ENCODE measurements around the gene INKA2. TPM values are rescaled to one million over a fixed set of nuclear protein-coding genes. Genes with fewer than 3 reads are reported as not detected.

The INKA2 gene
- total and polyA plus RNA-seq, 3 donors from 2014 or later: 6.7 to 8.5 (median 8.3) TPM

DNA sequence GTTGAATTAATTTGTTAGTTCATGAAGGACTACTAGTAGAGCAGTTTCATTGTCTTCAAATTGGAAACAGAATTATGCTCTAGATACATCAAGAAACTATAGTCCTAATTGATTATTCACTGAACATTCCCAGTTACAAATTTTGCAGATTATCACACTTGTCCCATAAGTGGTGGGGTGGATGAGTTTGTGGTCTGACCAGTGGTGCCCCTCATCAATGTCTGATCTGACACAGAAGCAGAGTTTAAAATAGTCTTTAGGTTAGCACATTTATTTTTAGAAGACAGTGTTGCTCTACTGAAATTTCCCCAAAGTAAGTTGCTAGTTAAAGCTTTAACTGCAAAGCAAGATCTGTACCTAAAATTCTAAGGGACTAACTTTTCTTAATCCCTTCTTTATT, 42.9 kb downstream of the INKA2 start:
- intact Hi-C loops (cut with DNase I; ENCODE audit: low total_unique reads): no loop called here
- Histone ChIP-seq H3K27ac (no peak overlapping the region), H3K36me3 (ENCODE audit: low read depth, missing control alignments) (no peaks in the 10 kb centered on the region)

DNA sequence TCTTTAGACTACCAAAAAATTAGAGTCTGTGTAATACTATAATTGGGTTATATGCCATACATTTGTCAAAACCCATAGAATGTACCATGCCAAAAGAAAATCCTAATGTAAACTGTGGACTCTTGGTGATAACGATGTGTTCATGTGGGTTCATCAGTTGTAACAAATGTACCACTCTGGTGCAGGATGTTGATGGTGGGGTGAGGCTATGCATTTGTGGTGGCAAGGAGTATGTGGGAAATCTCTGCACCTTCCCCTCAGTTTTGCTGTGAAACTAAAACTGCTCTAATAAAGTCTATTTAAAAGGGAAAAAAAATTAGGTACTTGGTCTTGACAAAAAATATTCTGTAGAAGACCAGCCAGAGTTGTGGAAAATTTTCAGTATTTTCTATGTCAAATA, 43.4 kb downstream of the INKA2 start:
- Histone ChIP-seq H3K4me3 (no peak overlapping the region), H3K4me1 (no peaks in the 10 kb centered on the region), H3K36me3 (ENCODE audit: low read depth, missing control alignments) (no peaks in the 10 kb centered on the region), H3K9me3 (no peaks in the 10 kb centered on the region), H3K27me3 (no peaks in the 10 kb centered on the region), H3K27ac (no peak overlapping the region)
- intact Hi-C loops (cut with DNase I; ENCODE audit: low total_unique reads): no loop called here
- TF ChIP-seq, protein P1, sequence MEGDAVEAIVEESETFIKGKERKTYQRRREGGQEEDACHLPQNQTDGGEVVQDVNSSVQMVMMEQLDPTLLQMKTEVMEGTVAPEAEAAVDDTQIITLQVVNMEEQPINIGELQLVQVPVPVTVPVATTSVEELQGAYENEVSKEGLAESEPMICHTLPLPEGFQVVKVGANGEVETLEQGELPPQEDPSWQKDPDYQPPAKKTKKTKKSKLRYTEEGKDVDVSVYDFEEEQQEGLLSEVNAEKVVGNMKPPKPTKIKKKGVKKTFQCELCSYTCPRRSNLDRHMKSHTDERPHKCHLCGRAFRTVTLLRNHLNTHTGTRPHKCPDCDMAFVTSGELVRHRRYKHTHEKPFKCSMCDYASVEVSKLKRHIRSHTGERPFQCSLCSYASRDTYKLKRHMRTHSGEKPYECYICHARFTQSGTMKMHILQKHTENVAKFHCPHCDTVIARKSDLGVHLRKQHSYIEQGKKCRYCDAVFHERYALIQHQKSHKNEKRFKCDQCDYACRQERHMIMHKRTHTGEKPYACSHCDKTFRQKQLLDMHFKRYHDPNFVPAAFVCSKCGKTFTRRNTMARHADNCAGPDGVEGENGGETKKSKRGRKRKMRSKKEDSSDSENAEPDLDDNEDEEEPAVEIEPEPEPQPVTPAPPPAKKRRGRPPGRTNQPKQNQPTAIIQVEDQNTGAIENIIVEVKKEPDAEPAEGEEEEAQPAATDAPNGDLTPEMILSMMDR (IDR thresholded peaks at IDR 0.05): no peak
- no peak for TF ChIP-seq POLR2A (IDR thresholded peaks at IDR 0.05)
- 91 to 94% methylated on average over 1 of the region's 1 CpG for WGBS, 2 donors
- no peak for DNase-seq

More for the DNA sequence above, 42.9 kb downstream of the INKA2 start:
- H3K4me1 ChIP-seq: no peaks in the 10 kb centered on the region
- no peak for DNase-seq
- no peaks in the 10 kb centered on the region for H3K27me3 ChIP-seq
- H3K9me3 ChIP-seq: no peaks in the 10 kb centered on the region
- no peak overlapping the region for H3K4me3 ChIP-seq
- TF ChIP-seq, protein P1 (IDR thresholded peaks at IDR 0.05): no peak
- TF ChIP-seq POLR2A (IDR thresholded peaks at IDR 0.05): no peak

DNA sequence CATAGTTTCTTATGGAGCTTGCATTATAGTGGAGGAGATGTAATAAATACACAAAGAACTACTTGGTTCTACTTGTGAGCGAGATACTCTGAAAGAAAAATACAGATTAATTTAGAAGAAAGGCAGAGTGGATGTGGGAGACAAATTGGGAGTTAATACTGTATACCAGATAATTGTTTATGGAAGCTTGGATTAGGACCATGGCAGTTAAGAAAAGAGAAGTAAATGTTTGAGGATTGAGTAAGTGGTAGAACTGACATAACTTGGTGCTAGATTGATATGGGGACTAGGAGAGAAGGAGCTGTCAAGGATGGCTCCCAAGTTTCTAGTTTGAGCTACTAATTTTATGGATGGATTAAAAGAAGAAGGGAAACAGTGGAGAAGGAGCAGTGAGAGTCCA, 47.3 kb downstream of the INKA2 start:
- no peaks in the 10 kb centered on the region for H3K27me3 ChIP-seq
- no peak for DNase-seq
- H3K4me3 ChIP-seq: no peak overlapping the region
- 93 to 100% methylated on average over 1 of the region's 1 CpG for WGBS, 2 donors
- no peaks in the 10 kb centered on the region for H3K4me1 ChIP-seq
- no peaks in the 10 kb centered on the region for H3K9me3 ChIP-seq
- H3K27ac ChIP-seq: no peak overlapping the region
- TF ChIP-seq POLR2A (IDR thresholded peaks at IDR 0.05): no peak
- TF ChIP-seq, protein P1 (IDR thresholded peaks at IDR 0.05): no peak
- intact Hi-C loops (cut with DNase I; ENCODE audit: low total_unique reads): no loop called here
- no peaks in the 10 kb centered on the region for H3K36me3 ChIP-seq (ENCODE audit: low read depth, missing control alignments)

DNA sequence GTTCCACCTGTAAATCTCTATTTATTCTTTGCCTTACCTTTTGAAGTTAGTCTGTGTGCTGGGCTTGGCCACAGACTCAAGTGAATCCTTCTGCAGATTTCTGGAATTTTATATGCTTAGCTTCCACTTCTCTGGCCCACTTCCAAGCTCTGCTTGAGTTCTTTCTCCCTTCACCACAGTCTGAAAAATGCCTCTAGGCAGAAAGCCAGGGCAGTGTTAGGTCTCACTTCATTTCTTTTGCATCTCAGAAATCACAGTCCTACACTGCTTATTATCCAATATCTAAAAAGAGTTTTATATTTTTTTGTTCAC, 48.9 kb downstream of the INKA2 start:
- TF ChIP-seq, protein P1 (IDR thresholded peaks at IDR 0.05): no peak
- TF ChIP-seq POLR2A (IDR thresholded peaks at IDR 0.05): no peak
- no peaks in the 10 kb centered on the region for H3K4me1 ChIP-seq
- peak; percentile 73 for DNase-seq
- H3K4me3 ChIP-seq: no peak overlapping the region
- intact Hi-C loops (cut with DNase I; ENCODE audit: low total_unique reads): no loop called here
- no peaks in the 10 kb centered on the region for H3K27me3 ChIP-seq
- peak overlapping the region in 1 of 2 donors; percentile 39 for H3K27ac ChIP-seq
- H3K36me3 ChIP-seq (ENCODE audit: low read depth, missing control alignments): no peaks in the 10 kb centered on the region
- H3K9me3 ChIP-seq: no peaks in the 10 kb centered on the region

Small RNAs within 50 kb of the gene (small RNA-seq; reads per million reads assigned to genes)
- gene INKA2: 2.3 to 4.7 reads per million in 2 donors

Other genes starting within 250 kb of the INKA2 start
- 1 to 10 TPM; 2.8 to 3.8 TPM for gene ADORA3, start 235.8 kb downstream of the INKA2 start, total RNA-seq
- 2.5 TPM for gene ADORA3, start 235.8 kb downstream of the INKA2 start, polyA plus RNA-seq (ENCODE audit: insufficient read depth, low read depth, low replicate concordance)
- 10 to 100 TPM; 27.6 to 63.6 TPM for gene TMIGD3, start 235.8 kb downstream of the INKA2 start, total RNA-seq
- 148 TPM for gene TMIGD3, start 235.8 kb downstream of the INKA2 start, polyA plus RNA-seq (ENCODE audit: insufficient read depth, low read depth, low replicate concordance)
- gene RAP1A, start 119.6 kb downstream of the INKA2 start, total RNA-seq: 10 to 100 TPM; 20.8 to 27.6 TPM
- gene RAP1A, start 119.6 kb downstream of the INKA2 start, polyA plus RNA-seq (ENCODE audit: insufficient read depth, low read depth, low replicate concordance): 42.8 TPM
- gene DDX20, start 16.5 kb upstream of the INKA2 start, total RNA-seq: 100 to 1,000 TPM in 1 of 2 donors, 10 to 100 TPM in 1; 86.3 to 168 TPM
- gene DDX20, start 16.5 kb upstream of the INKA2 start, polyA plus RNA-seq (ENCODE audit: insufficient read depth, low read depth, low replicate concordance): 148 TPM